NOMO-1 (cell line): Measurements from ENCODE around the gene EIF1AX.
"Not testable (repeated sequence)": the region's sequence is repeated elsewhere in the genome, so short reads cannot be mapped to it uniquely, and the experiment has no call there.

Source experiments
- DNase-seq, 2 experiments: peaks; one replicate each; lab custom pipeline; 2025; ENCODE audit not compliant: unreplicated experiment in 2 of 2; lab: John Stamatoyannopoulos, UW

EIF1AX gene

GRCh38 chrX:20128670-20129069 lies 13.0 kb downstream of the EIF1AX start:
- DNase-seq, result no peak

- DNase-seq, result peak in 1 of 2 experiments; percentile 9
Observed at GRCh38 chrX:20127440-20127839, 14.2 kb downstream of the EIF1AX start.

DNA sequence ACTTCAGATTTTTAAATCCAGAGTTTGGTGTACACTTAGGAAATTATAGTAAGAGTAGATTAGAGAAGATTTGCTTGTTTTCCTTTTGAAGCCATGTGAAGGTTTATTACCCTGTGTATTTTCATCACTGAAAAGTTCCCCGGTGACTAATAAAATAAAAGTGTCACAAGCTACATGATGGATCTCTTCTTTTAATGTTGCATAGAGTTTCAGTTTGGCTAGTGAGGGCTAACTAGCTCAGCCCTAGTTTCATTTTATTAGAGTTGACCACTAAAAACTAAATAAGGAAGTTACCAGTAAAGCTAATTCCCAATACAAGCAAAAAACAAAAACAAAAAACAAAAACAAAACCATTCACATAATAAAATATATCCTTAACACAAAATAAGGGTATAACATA lies 14.8 kb downstream of the EIF1AX start:
- not testable (repeated sequence) for DNase-seq

DNA sequence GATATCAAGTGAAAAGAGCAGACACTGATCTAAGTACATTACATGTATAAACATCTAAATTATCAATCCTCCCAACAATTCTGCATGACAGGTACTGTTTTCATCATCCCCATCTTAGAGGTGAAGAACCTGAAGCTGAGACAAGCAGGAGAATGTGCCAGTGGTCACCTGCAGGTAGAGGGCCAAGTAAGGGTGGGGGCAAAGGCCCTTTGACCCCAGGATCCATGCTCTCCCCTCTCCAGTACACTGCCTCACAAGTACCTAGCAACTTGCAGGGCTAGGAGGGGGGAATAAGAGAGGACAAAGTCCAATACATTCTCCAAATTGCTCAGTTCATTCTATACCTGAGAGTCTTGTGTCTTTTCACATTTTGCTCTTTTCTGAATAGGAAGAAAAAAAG lies 16.7 kb downstream of the EIF1AX start:
- no peak for DNase-seq

- no peak for DNase-seq
Observed at GRCh38 chrX:20118065-20118824, 23.4 kb downstream of the EIF1AX start.

DNA sequence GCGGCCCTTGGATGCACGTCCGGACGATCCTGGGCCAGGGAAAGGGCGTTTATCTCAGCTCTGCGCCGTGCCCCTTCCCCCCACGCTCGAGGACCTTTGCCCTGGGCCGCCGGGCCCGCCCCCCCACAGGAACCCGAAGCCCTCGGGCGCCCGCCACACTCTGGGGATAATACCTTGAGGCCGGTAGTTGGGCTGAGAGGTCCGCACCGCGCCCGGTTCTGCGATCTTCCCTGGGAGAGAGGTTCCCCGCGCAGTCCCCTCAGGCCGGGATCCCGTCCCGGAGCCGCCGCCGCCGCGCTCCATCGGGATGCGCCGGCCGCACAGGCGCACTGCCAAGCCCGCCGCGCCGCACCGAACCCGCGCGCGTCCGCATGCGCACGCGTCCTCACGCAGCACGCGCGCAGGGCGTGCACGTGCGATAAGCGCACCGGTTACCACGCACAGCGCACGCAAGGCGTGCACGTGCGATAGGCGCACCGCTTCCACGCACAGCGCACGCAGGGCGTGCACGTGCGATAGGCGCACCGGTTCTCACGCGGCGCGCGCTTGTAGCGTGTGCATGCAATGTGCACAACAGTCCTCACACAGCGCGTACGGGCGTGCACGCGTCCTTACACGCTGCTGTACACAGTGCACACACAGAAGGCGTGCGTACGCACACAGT lies 24.9 kb downstream of the EIF1AX start, which contains the start of gene MAP7D2:
Gene MAP7D2 (minus strand): TSS at position 331 of the 664 bp plus-strand sequence. CDS start 28 bp downstream, at position 303.
- DNase-seq, result no peak

GRCh38 chrX:20116087-20116576 lies 25.5 kb downstream of the EIF1AX start:
- no peak for DNase-seq

DNA sequence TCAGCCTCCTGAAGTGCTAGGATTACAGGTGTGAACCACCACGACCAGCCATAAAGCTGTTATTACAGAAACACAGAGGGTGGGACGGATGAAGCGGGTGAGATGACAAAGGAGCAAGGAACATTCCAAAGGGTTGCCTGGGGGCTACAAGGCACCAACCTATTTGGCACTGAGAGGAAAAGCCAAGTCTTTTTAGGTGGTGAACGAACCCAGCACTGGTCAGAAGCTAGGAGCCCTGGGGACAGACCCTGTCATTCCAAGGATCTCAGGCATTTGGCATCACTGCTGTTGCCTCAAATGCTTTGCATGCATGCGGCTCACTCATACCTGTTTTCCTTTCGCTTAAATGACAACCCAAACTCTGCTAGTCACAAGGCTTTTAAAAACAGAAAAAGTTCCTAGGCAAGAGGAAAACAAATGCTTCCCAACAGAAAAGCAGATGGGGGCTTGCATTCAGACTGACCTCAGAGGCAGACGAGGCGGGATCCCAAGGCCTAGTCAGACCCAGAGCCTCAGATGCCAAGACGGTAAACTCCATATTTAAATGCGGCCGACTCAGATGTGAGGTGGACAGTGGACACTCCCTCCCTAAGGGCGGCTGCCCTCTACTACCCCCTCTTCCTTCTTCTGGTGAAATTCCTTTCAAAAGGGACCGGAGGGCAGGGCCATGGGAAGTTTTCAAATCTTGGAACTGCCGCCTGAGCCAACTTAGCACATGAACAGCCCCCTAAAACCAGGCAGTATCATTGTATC lies 29.4 kb downstream of the EIF1AX start:
- DNase-seq, result no peak

DNA sequence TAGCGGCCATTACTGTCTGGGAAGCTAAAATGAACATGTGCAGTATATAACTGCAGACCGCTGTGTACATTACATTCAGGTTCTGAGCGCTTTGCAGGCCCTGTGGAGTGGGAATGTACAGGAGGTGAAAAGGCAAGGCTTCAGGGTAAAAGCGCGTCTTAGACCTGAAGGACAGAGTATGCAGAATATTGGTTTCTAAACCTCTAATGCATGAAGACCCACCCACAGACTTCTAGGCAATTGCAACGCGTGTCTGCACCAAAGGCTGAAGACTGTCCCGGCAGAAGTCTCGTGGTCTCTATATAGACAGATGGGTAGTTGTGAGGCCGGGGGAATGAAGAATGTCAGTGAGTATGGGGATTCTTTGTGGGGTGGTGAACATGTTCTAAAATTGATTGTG lies 30.4 kb downstream of the EIF1AX start:
- no peak for DNase-seq

DNA sequence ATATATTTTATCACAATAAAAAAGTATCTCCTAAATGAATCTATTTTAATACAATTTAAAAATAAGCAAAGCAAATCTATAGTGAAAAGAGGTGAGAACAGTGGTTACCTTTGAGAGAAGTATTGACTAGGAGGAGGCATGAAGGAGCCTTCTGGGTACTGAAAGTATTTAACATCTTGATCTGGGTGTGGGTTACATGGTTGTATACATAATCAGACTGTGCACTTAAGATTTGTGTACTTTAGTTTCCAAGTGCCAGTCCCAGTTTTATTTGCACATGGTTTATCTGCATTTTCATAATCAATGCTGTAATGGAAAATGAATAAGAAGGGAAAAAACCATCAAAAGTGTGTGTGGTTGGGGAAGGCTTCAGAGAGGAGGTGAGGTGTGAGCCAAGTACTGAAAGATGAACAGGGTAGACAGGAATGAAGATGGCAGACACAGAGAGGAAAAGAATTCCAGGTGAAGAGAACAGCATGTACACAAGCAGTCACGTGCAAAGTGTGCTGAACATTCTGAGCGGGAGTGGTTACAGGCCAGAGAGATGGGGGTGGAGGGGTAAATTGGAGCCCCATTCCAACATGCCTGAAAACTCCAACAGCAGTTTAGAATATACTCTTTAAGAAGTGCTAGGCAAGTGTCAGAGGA lies 39.6 kb downstream of the EIF1AX start:
- DNase-seq, result no peak

- no peak for DNase-seq
Observed at GRCh38 chrX:20091499-20091898, 50.1 kb downstream of the EIF1AX start.

DNA sequence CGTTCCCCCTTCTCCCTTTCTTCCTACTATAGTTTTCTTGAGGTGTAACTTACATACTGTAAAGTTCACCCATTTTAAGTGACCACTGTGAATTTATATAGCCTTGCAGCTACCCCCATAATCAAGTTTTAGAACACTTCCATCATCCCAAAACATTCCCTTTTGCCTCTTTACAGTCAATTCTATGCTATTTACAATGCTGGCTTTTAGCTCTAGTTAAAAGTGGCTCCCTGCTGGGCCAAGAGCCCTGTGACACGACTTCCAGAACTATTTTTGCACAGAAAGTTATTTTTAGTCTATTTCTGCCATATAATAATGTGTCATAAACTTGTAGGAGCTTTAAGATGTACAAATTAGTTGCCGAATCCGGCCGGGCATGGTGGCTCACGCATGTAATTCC lies 51.8 kb downstream of the EIF1AX start:
- no peak for DNase-seq

DNA sequence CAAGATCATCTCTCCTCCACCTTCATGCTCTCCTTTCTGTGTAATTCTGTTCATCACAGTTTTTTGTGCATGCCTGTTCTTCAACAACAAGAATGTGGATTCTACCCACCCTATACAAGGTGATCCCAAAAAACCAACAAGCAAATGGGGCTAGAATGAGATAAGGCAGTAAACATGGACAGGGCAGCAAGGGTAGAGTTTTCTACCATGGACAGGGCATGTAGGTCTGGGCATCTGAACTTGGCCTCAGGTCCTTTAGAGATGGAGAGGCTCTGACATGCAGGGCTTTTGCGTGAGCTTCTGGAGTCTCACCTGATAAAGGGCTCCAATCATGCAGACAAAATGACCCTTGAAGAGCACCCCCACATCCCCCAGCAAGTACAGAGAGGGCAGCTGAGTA lies 61.4 kb downstream of the EIF1AX start:
- DNase-seq, result no peak
